CD4-positive, alpha-beta T cell treated with Interleukin-2 at 100 ng/mL for 4 hours (primary cell): ENCODE measurements around the gene HS6ST3.

Source experiments
- DNase-seq: peaks from one replicate; pipeline ENCODE4 v3.0.0-alpha.2; 2020; ENCODE audit warnings: low spot score

HS6ST3 gene

GRCh38 chr13:96199315-96199714 is 109.4 kb downstream of the HS6ST3 start:
- no peak for DNase-seq

GRCh38 chr13:96200810-96201209 is 110.9 kb downstream of the HS6ST3 start:
- no peak for DNase-seq

- no peak for DNase-seq
These were observed 112.4 kb downstream of the HS6ST3 start for GRCh38 chr13:96202315-96202714.

- no peak for DNase-seq
These were observed 113.6 kb downstream of the HS6ST3 start for GRCh38 chr13:96203471-96203870.

GRCh38 chr13:96214824-96215445 is 125.0 kb downstream of the HS6ST3 start:
- no peak for DNase-seq

GRCh38 chr13:96216543-96216942 is 126.6 kb downstream of the HS6ST3 start:
- no peak for DNase-seq

GRCh38 chr13:96218475-96218874 is 128.6 kb downstream of the HS6ST3 start:
- DNase-seq: no peak

- DNase-seq: no peak
These were observed 131.6 kb downstream of the HS6ST3 start for GRCh38 chr13:96221471-96221870.

GRCh38 chr13:96223231-96223630 is 133.3 kb downstream of the HS6ST3 start:
- no peak for DNase-seq

GRCh38 chr13:96229356-96229755 is 139.4 kb downstream of the HS6ST3 start:
- DNase-seq: no peak

GRCh38 chr13:96238241-96238640 is 148.3 kb downstream of the HS6ST3 start:
- DNase-seq: no peak

- DNase-seq: no peak
These were observed 149.0 kb downstream of the HS6ST3 start for GRCh38 chr13:96238861-96239260.

- no peak for DNase-seq
These were observed 153.5 kb downstream of the HS6ST3 start for GRCh38 chr13:96243376-96243775.

GRCh38 chr13:96248103-96248502 is 158.2 kb downstream of the HS6ST3 start:
- DNase-seq: no peak

GRCh38 chr13:96248996-96249395 is 159.1 kb downstream of the HS6ST3 start:
- DNase-seq: no peak

GRCh38 chr13:96252903-96253302 is 163.0 kb downstream of the HS6ST3 start:
- DNase-seq: no peak

GRCh38 chr13:96273196-96273595 is 183.3 kb downstream of the HS6ST3 start:
- no peak for DNase-seq

GRCh38 chr13:96274046-96274445 is 184.1 kb downstream of the HS6ST3 start:
- DNase-seq: no peak

- DNase-seq: no peak
These were observed 190.0 kb downstream of the HS6ST3 start for GRCh38 chr13:96279904-96280303.

GRCh38 chr13:96284971-96285370 is 195.1 kb downstream of the HS6ST3 start:
- DNase-seq: no peak

GRCh38 chr13:96285729-96286128 is 195.8 kb downstream of the HS6ST3 start:
- DNase-seq: no peak

GRCh38 chr13:96294930-96295881 is 205.3 kb downstream of the HS6ST3 start:
- DNase-seq: no peak

- no peak for DNase-seq
These were observed 207.5 kb downstream of the HS6ST3 start for GRCh38 chr13:96297360-96297759.
